ENCODE data around the gene FBLN7. TPM values are rescaled to one million over a fixed set of nuclear protein-coding genes. Genes with fewer than 3 reads are reported as not detected.

The FBLN7 gene
- total RNA-seq, 3 donors from 2014 or later: 21.8 to 24.3 (median 23.4) TPM

DNA sequence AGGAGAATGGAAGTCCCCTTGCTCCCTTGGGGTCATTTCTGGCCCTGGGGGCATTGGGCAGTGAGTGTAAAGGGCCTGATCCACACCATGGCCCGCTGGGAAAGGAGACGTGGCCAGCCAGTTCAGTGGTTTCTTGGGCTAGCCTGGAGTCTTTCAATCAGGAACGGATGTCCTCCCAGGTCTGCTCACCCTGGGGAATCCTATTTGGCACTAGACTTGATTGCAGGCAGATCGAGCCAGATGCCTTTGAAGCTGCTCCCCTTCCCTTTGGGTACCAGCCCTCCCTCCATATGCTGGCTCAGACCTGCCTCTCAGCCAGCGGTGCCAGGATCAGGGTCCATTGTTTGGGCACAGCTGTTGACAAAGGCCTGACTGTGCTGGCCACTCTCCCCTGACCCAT, 11.0 kb downstream of the FBLN7 start:
- no peaks in the 10 kb centered on the region for H3K9me3 Mint-ChIP-seq
- no peak overlapping the region for H3K4me3 Mint-ChIP-seq

DNA sequence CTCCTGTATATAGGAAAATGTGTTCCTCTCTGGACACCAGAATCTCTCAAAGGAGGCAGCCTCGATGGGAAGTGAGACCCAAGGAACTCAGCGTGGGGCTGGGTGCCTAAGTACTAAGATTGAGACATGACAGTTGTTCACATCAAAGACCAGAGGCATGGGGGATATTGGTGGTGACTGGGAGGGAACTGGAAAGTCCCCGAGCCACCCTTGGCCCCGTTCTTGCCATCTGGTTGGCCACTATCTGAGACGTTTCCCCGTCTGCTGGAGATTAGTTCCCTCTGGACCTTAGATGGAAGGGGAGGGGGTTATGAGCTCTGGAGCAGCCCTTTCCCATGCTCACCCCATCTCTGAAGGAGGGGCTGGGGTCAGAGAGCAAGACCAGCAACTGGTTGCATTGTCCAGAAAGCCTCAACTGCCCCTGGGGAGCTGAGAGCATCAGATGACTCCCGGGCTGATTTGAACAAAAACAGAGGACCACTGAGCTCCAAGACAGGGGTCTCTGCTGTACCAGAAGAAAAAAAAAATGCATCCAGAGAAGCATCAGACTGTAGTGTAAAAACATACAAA, 11.8 kb downstream of the FBLN7 start:
- Mint-ChIP-seq H3K4me3 (no peak overlapping the region), H3K4me1 (ENCODE audit: low read depth) (peaks cover 9% of the 10 kb centered on the region), H3K27me3 (ENCODE audit: low read depth) (no peaks in the 10 kb centered on the region), H3K9me3 (no peaks in the 10 kb centered on the region), H3K36me3 (ENCODE audit: insufficient read depth) (no peaks in the 10 kb centered on the region)
- ATAC-seq: no peak
- DNase-seq: no peak

More for the DNA sequence above, 11.0 kb downstream of the FBLN7 start:
- H3K4me1 Mint-ChIP-seq (ENCODE audit: low read depth): peaks cover 4% of the 10 kb centered on the region
- no peak for ATAC-seq
- H3K27me3 Mint-ChIP-seq (ENCODE audit: low read depth): no peaks in the 10 kb centered on the region
- DNase-seq: no peak
- H3K36me3 Mint-ChIP-seq (ENCODE audit: insufficient read depth): no peaks in the 10 kb centered on the region

DNA sequence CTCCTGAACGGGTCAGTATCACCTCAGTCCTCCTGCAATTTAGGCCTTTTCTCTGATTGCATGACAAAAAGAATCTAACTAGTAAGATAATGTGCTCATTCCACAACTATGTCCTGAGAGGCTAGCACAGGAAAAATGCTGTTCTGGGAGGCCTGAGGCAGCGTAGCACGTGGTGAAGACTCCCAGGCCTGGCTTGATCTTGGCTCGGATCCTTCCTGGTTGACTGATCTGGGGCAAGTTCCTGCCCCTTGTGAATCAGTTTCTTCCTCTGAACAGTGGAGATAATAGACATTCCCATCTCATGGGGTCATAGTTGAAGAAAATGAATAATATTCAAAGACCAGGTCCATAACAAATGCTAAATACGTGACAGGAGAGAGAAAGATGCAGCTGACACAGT, 12.3 kb downstream of the FBLN7 start:
- H3K27me3 Mint-ChIP-seq (ENCODE audit: low read depth): no peaks in the 10 kb centered on the region
- peaks cover 14% of the 10 kb centered on the region for H3K4me1 Mint-ChIP-seq (ENCODE audit: low read depth)
- ATAC-seq (no peak), DNase-seq (no peak)
- H3K4me3 Mint-ChIP-seq: no peak overlapping the region
- H3K9me3 Mint-ChIP-seq: no peaks in the 10 kb centered on the region
- H3K36me3 Mint-ChIP-seq (ENCODE audit: insufficient read depth): no peaks in the 10 kb centered on the region

DNA sequence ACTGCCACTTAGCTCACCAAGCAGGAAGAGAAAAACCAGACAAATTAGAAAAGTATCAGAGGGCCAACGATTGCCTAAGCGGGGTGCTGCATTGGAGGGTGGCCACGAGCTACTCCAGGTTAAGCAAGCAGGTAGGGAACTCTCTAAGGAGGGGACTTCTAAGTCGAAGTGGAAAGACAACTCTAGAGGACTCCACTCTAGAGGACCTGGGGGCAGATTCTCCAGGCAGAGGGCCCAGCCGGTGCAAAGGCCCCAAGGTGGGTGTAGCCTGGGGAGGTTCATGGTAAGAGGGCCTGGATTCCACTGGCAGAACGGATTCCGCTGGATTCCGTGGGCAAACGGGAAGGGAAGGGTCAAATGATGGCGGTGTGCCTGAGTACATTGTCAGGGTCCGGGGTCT, 12.7 kb downstream of the FBLN7 start:
- H3K36me3 Mint-ChIP-seq (ENCODE audit: insufficient read depth): no peaks in the 10 kb centered on the region
- ATAC-seq (no peak), DNase-seq (no peak)
- no peaks in the 10 kb centered on the region for H3K27me3 Mint-ChIP-seq (ENCODE audit: low read depth)
- no peaks in the 10 kb centered on the region for H3K9me3 Mint-ChIP-seq
- no peak overlapping the region for H3K4me3 Mint-ChIP-seq
- peaks cover 18% of the 10 kb centered on the region for H3K4me1 Mint-ChIP-seq (ENCODE audit: low read depth)

DNA sequence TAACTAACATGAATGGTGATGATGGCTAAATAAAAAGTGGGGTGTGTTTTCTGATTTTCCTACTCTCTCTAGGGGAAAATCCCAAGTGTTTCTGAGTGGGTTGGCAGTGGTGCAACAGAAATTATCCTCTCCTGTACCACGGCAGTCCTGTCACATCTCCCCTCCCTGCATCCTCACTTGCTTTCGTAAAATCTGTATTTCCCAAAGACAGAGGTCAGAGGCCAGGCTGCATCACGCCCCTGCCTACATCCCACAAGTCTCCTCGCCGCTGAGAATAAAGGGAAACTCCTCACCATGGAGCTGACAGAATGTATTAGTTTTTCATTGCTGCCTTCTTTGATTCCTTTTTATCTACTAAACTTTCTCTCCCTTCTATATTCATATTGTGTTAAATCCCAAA, 13.1 kb downstream of the FBLN7 start:
- no peak for ATAC-seq
- Mint-ChIP-seq H3K36me3 (ENCODE audit: insufficient read depth) (no peaks in the 10 kb centered on the region), H3K27me3 (ENCODE audit: low read depth) (no peaks in the 10 kb centered on the region), H3K4me3 (no peak overlapping the region), H3K4me1 (ENCODE audit: low read depth) (peaks cover 22% of the 10 kb centered on the region), H3K9me3 (no peaks in the 10 kb centered on the region)
- no peak for DNase-seq

DNA sequence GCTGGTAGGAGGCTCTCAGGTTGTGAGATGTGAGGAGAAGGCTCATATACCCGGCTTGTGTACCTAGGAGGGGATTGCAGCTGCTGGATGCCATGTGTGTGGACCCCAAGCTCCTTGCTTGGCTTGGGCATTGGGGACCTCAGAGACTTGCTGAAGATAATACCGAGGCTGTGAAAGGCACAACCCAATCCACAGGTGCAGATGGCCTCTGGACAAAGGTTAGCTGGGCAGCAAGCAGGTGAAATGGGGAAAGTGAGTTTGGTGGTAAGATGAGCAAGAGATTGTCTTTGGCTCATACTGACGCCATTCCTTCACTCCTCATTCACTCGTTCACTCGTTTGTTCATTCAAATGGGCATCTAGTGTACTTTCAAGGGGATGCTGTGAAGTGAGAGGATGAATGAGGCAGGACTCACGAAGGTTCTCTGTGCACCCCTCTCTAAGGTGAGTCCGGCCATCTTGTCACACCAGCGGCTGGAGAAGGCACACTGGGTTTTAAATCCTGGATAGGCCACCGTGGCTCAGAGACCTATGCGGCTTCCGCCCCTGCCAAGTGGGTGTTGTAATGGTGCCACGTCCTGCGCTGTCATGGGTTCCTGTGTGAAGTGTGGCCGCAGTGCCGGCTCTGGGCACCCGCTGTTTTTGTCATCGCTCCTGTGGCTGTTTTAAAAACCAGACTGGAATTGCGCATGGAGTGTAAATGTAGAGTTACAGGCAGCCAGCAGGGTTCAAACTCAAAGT, 13.7 kb downstream of the FBLN7 start:
- DNase-seq (no peak), ATAC-seq (no peak)
- Mint-ChIP-seq H3K36me3 (ENCODE audit: insufficient read depth) (no peaks in the 10 kb centered on the region), H3K9me3 (no peaks in the 10 kb centered on the region), H3K4me3 (no peak overlapping the region), H3K4me1 (ENCODE audit: low read depth) (peaks cover 27% of the 10 kb centered on the region), H3K27me3 (ENCODE audit: low read depth) (no peaks in the 10 kb centered on the region)

DNA sequence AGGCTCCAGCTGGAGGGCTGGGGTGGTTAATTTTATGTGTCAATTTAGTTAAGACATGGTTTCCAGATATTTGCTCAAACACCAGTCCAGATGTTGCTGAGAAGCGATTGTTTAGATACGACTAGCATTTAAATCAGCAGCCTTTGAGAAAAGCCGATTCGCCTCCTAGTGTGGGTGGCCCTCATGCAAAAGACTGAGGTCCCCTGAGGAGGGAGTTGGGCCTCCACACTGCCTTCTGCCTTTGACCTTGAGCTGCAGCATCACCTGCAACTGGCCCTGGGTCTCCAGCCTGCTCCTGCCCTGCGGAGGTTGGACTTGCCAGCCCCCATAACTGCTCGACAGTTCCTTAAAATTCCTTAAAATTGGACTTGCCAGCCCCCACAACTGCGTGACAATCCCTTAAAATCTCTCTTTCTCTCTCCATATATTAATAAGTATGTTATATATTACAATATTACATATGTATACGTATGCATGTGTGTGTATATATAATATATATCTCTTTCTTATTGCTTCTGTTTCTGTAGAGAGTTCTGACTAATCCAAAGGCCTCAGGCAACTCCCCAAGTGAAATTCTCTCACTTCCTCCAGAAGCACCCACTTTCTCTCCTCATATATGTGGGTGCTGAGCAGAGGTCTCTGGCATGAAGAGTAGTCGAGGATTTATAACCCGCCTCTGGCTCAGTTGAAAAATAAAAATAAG, 14.4 kb downstream of the FBLN7 start:
- H3K36me3 Mint-ChIP-seq (ENCODE audit: insufficient read depth): no peaks in the 10 kb centered on the region
- H3K4me3 Mint-ChIP-seq: no peak overlapping the region
- H3K9me3 Mint-ChIP-seq: no peaks in the 10 kb centered on the region
- no peaks in the 10 kb centered on the region for H3K27me3 Mint-ChIP-seq (ENCODE audit: low read depth)
- peaks cover 31% of the 10 kb centered on the region for H3K4me1 Mint-ChIP-seq (ENCODE audit: low read depth)
- no peak for ATAC-seq
- DNase-seq: no peak

DNA sequence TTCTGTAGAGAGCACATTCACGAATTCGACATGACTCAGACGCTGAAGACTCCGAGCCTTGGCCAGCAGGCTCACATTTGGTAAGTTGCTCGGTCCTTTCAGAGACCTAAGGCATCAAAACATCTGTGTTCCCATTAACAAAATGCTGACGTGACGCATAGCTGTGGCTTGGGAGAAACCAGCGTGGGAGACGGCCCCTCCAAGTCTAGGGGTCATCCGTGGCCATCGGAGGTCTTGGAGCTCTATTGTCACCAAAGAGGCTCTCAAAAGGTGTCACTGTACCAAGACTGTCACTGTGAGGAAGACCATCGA, 14.9 kb downstream of the FBLN7 start:
- ATAC-seq (no peak), DNase-seq (no peak)
- Mint-ChIP-seq H3K36me3 (ENCODE audit: insufficient read depth) (no peaks in the 10 kb centered on the region), H3K27me3 (ENCODE audit: low read depth) (no peaks in the 10 kb centered on the region), H3K9me3 (no peaks in the 10 kb centered on the region), H3K4me1 (ENCODE audit: low read depth) (peaks cover 31% of the 10 kb centered on the region), H3K4me3 (no peak overlapping the region)

DNA sequence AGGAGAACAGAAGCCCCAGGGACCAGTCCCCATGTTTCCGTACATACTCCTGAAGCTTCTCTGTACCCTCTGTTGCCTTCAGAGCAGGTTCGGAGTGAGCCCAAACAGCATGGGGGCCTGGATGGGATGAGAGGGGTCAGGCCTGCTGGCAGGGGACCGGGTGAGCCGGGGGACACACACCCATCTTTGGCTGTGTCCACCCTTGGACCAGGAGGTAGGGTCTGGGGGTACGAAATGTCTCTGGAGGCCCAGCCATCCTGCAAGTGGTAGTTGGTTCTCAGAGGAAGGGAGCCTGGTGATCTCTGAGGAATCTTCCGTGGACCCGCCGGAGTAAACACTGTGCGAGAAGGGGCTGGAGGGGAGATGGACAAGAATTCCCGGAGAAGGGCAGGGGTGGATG, 15.3 kb downstream of the FBLN7 start:
- Mint-ChIP-seq H3K4me3 (no peak overlapping the region), H3K27me3 (ENCODE audit: low read depth) (no peaks in the 10 kb centered on the region), H3K4me1 (ENCODE audit: low read depth) (peaks cover 31% of the 10 kb centered on the region), H3K9me3 (no peaks in the 10 kb centered on the region), H3K36me3 (ENCODE audit: insufficient read depth) (no peaks in the 10 kb centered on the region)
- ATAC-seq: no peak
- no peak for DNase-seq

DNA sequence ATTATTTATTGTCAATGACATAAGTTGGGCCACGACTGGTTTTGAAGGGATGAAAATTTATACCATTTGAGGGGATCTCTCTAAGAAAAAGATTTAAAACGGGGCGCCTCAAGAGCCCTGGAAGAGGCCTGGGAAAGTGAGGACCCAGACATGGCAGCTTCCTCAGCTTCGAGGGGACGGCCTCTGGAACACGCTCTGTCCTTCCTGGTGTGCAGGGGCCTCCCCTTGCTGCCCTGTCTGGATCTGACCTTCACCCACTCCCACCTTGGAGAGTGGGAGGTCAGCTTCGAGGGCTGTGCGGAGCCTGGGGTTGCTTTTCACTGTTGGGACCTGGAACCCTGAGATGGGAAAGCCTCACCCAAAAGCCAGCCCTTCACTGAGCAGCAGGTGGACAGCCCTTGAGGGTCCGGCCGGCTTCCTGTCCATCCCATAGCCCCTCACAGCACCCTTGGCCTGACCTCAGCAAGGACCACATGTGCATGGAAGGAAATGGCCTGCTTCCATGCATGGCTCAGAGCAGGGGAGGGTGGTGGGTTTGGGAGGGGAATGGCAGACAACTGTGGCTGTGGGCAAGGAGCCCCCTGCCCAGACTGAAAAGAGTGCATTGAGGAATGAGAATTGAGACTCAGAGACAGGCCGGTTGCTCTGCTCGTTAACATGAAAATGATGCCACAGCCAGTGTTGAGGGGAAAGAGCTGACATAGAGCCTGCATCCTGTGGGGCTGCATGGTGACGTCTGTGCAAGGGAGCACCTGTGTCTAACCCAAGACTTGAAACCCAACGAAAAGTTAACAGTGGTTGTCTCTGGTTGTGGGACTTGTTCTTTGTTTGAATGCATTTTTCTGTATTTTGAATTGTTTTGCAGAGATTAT, 16.3 kb downstream of the FBLN7 start:
- H3K9me3 Mint-ChIP-seq: no peaks in the 10 kb centered on the region
- H3K36me3 Mint-ChIP-seq (ENCODE audit: insufficient read depth): no peaks in the 10 kb centered on the region
- no peaks in the 10 kb centered on the region for H3K27me3 Mint-ChIP-seq (ENCODE audit: low read depth)
- no peak overlapping the region for H3K4me3 Mint-ChIP-seq
- DNase-seq: peak; percentile 28
- peak; percentile 43 to 47 for ATAC-seq
- peaks cover 31% of the 10 kb centered on the region for H3K4me1 Mint-ChIP-seq (ENCODE audit: low read depth)

DNA sequence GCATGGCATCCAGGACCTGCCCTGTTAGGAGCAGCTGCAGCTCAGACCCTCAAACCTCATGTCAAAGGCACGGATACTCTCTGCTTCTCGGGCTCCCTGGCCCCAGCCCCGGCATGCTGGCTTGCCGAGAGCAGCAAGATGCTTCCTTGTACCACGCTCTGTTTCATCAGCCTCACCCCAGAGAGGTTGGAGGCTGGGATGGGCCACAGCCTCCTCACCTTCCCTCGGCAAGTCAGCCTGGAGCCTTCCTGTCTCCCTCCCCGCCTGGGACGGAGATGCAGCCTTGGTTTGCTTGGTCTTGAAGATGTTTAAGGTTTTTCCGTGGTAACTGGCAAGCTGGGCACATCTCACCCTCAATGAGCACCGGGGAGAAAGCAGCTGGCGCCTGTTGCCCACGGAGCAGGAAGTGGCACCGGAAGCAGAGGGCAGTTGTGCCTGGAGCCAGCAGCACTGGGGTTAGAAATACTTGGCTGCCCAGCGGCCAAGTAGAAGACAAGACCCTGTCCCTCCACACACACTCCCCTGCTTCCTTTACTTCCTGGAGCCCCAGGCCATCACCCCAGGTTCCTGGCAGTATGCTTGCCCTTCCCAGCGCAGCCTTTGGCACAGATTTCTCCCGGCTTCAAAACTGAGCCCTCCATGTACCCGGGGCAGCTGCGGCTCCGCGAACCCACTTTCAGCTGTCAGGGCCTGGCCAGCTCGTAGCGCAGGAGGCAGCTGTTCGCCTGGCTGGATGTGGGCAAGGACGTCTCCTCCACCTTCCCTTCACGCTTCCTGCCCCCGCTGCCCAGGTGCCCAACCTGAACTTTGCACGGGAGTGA, 17.4 kb downstream of the FBLN7 start:
- no peaks in the 10 kb centered on the region for H3K9me3 Mint-ChIP-seq
- H3K36me3 Mint-ChIP-seq (ENCODE audit: insufficient read depth): no peaks in the 10 kb centered on the region
- peak overlapping the region; percentile 65 for H3K4me3 Mint-ChIP-seq
- peaks cover 34% of the 10 kb centered on the region for H3K4me1 Mint-ChIP-seq (ENCODE audit: low read depth)
- ATAC-seq (peak; percentile 35 to 42), DNase-seq (peak; percentile 24)
- no peaks in the 10 kb centered on the region for H3K27me3 Mint-ChIP-seq (ENCODE audit: low read depth)

DNA sequence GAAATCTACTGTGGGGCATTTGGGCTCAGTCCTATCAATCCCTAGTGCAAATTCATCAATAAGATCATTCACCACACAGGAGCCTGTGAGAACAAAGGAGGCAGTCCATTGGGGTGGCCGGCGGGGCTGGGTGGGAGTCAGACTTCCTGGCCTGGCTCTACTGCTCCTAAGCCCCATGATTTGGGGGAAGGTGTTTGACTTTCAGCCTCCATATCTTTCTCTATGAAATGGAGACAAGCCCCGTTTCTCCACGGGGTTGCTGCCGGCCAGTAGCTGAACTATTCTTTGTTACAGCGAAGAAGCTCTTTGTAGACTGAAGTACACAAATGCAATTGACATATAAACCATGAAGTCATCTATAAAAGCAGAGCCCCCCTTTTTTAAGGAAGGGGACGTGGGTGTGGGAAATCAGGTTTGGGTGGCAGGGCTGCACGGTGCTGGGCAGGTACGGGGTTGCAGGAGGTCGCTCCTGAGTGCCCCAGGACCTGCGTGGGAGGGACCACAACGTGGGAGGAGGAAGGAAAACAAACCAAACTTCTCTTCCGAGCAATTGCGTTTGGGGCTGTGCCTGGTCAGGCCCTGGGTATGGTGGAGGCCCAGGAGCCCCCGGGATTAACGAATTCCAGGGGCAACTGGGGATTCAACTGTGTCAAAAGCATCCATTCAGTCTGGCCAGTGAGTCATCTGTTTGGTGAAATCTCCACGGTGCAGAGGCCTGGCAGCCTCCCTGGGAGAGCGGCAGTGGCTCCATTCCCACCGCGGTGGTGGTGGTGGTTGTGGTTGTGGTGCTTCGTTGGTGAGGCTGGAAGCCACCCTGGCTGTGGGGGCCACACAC, 18.2 kb downstream of the FBLN7 start:
- Mint-ChIP-seq H3K36me3 (ENCODE audit: insufficient read depth) (no peaks in the 10 kb centered on the region), H3K4me1 (ENCODE audit: low read depth) (peaks cover 34% of the 10 kb centered on the region), H3K9me3 (no peaks in the 10 kb centered on the region), H3K27me3 (ENCODE audit: low read depth) (no peaks in the 10 kb centered on the region), H3K4me3 (peak overlapping the region; percentile 65)
- DNase-seq (peak; percentile 26), ATAC-seq (peak; percentile 39 to 55)

DNA sequence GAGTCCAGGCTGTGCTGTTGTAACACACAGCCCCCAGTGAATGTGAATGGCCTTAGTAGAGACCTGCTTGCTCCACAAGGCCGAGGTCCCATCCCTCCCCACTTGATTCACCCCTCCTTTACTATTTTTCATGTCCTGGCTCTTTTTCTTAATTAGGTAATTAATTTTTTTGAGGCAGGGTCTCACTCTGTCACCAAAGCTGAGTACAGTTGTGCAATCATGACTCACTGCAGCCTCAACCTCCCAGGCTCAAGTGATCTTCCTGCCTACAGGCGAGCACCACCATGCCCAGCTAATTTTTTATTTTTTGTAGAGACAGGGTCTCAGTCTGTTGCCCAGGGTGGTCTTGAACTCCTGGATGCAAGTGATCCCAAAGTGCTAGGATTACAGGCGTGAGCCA, 19.3 kb downstream of the FBLN7 start:
- Mint-ChIP-seq H3K36me3 (ENCODE audit: insufficient read depth) (no peaks in the 10 kb centered on the region), H3K9me3 (no peaks in the 10 kb centered on the region), H3K27me3 (ENCODE audit: low read depth) (no peaks in the 10 kb centered on the region), H3K4me3 (peak overlapping the region; percentile 16), H3K4me1 (ENCODE audit: low read depth) (peaks cover 34% of the 10 kb centered on the region)
- DNase-seq (no peak), ATAC-seq (no peak)
